GOT3 (cell line): ENCODE measurements around the gene HSDL1.
"Not testable (repeated sequence)": the region's sequence is repeated elsewhere in the genome, so short reads cannot be mapped to it uniquely, and the experiment has no call there.

Experiments
- DNase-seq: peaks from one replicate; lab custom pipeline; 2025; ENCODE audit warnings: mixed read lengths; lab: John Stamatoyannopoulos, UW

The HSDL1 gene

GRCh38 chr16:84138824-84139627, 6.0 kb downstream of the HSDL1 start:
- DNase-seq = no peak

DNA sequence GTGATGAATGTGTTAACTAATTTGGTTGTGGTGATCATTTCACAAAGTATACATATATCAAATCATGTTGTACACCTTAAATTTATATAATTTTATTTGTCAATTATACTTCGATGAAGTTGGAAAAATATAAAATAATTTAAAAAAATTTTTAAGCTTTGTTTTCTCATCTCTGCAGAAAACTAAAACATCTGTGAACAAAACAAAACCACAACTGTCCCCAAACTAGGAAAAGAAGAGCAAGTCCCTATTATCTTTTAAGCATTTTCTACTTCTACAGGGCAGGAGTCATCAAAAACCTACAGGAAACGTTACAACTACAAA, 6.5 kb downstream of the HSDL1 start:
- DNase-seq = no peak

DNA sequence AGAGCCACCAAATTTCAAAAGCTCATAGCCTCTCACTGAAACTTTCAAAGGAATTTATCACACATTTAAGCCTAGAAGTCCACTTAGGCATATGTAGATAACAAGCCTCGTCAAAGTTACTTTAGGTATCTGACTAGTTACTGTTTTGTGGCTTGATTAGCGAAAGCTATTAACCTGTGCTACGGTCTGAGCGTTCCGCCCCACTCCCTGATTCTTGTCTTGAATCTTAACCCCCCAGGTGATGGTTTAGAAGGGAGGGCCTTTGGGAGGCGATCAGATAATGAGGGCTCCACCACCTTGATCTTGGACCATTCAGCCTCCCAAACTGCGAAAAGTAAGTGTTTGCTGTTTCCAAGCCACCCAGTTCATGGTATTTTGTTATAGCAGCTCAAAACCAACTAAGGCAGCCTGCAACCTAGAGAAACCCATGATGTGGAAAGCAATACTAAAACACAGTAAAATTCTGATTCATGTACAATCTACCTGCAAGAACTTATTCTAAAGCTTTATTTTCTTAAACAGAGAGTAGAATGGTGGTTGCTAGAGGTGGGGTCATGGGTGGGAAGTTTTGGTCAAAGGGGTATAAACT, 7.1 kb downstream of the HSDL1 start:
- no peak for DNase-seq

DNA sequence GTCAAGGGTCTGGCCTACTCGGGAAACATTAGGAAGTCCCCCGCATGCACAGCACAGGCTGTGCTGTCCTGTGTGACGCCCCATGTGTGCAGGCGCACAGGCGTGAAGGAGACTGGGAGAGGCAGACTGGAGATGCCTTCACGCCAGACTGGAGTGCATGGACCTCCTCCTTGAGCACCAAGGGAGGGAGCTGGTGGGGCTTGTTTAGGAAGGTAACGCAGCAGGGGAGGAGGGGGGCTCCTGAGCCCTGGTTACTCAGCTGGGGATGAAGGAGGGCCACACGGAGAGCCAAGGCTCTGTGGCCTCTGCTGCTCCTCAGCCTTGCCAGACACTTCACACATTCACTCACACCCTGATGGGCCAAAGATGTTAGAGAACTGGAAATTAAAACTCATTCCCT, 7.7 kb downstream of the HSDL1 start:
- DNase-seq = no peak

DNA sequence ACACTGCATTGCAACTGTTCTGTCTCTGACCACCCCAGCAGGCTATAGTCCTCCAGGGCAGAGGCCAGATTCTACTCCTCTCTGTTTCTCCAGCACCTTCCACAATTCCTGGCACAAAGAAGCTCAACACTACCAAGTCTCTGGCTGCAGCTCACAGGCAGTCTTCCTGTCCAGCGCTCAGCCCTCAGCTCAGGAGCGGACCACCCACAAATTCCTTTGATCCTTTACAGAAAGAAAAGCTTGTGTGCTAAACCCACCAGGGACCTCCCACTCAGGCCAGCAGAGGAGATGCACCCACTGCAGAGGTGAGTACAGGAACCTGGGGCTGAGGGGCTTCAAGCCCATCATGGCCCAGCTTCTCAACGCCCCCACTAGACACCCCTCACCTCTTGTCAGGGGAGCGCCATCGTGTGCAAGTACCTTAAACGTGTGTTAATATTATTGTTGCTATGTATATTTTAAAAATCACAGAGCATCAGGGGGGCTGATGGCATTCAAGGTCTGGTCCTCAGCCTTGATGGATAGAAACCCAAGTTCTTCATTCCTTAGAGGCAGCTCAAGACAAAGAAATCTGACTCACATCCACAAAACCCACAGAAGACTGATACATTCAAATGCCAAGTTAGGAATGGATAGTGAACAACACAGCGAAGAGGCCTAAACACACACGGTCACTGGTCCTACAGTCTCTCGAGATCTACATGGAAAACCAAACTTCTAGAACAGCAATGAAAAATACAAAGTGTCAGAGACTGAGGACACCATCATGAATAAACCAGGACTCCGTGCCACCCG, 8.4 kb downstream of the HSDL1 start:
- DNase-seq = no peak

- no peak for DNase-seq
These were observed 12.3 kb downstream of the HSDL1 start for GRCh38 chr16:84132527-84133285.

DNA sequence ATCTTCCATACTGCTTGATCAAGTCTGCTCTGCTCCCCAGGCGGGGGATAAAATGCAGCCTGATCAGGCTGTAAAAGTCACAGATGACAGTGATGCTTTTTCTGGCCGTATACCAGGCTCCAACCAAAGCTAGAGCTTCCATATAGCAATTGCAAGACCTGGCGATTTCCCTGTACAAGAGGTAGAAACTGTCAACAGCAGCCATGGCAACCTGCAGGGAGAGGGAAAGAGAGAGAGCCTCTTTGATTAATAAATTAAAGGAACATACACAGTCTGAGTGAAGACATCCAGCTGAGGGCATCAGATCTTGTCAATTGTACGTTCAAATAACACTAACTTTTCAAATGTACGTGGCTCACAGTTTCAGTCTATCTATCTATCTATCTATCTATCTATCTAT, 13.9 kb downstream of the HSDL1 start:
- DNase-seq = no peak

GRCh38 chr16:84124257-84125073, 20.5 kb downstream of the HSDL1 start:
- DNase-seq = no peak

- no peak for DNase-seq
These were observed 24.0 kb downstream of the HSDL1 start for GRCh38 chr16:84121007-84121406.

DNA sequence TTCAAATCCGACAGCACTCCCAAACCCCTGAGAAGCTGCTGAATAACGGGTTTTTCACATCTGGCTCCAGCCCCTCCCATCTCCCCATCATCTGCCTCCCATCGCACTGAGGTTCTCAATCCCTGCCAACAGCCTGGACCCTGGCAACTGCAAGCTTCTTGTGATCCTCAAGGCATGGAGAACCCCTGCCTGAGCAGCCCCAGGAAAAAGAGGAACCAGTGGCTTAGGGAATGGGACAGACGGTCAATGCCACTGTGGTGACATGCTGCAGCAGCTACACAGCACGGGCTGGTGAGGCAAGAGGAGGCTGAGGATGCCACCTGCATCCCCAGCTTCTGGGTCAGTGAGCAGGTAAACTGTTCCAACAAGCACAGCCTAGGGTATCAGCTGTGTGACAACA, 25.0 kb downstream of the HSDL1 start:
- DNase-seq = no peak

DNA sequence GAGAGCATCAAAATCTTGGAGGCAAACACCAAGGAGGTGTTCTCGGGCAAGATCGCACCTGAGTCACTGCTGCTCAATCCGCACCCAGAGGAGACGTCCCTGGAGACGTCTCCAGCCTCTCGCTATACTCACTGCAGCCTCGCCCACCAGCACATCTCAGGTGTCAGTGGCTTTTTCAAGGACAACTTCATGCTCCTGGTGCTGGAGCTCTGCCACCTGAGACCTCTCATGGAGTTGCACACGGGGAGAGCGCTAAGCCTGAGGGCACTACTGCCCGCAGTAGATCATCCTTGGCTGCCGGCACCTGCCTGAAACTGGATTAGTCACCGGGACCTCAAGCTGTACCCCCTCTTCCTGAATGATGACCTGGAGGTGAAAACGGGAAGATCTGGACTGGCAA, 25.6 kb downstream of the HSDL1 start:
- DNase-seq = no peak

DNA sequence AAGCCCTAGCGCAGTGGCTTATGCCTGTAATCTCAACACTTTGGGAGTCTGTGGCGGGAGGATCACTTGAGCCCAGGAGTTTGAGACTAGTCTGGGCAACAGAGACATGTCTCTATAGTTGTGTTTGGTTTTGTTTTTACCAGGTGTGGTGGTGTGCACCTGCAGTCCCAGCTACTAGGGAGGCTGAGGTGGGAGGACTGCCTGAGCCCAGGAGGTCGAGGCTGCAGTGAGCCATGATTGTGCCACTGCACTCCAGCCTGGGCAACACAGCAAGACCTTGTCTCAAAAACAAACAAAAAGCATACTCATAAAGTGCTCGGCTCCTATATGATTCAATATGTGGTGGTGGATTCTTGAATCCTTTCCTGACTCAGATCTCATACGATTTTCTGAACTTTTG, 26.7 kb downstream of the HSDL1 start:
- not testable (repeated sequence) for DNase-seq

GRCh38 chr16:84117494-84117843, 27.5 kb downstream of the HSDL1 start:
- DNase-seq = no peak

- peak; percentile 93 for DNase-seq
These were observed 28.1 kb downstream of the HSDL1 start, which contains the start of gene MBTPS1 for GRCh38 chr16:84116720-84117493. Gene MBTPS1 (minus strand): TSS chr16:84116942. CDS start chr16:84101783, 15,159 bp downstream.

- DNase-seq = no peak
These were observed 28.9 kb downstream of the HSDL1 start for GRCh38 chr16:84115919-84116719.

DNA sequence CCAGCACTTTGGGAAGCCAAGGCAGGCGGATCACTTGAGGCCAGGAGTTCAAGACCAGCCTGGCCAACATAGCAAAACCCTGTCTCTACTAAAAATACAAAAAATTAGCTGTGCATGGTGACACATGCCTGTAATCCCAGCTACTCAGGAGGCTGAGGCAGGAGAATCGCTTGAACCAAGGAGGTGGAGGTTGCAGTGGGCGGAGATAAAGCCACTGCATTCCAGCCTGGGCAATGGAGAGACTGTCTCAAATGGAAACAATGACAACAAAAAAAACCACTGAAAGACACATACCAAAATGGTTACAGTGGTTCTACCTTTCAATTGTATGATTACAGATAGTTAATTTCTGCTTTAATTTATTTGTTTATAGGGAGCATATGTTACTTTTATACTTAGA, 33.0 kb downstream of the HSDL1 start:
- not testable (repeated sequence) for DNase-seq

- no peak for DNase-seq
These were observed 33.5 kb downstream of the HSDL1 start for GRCh38 chr16:84111525-84111924.

- DNase-seq = no peak
These were observed 34.5 kb downstream of the HSDL1 start for GRCh38 chr16:84110527-84110926.

DNA sequence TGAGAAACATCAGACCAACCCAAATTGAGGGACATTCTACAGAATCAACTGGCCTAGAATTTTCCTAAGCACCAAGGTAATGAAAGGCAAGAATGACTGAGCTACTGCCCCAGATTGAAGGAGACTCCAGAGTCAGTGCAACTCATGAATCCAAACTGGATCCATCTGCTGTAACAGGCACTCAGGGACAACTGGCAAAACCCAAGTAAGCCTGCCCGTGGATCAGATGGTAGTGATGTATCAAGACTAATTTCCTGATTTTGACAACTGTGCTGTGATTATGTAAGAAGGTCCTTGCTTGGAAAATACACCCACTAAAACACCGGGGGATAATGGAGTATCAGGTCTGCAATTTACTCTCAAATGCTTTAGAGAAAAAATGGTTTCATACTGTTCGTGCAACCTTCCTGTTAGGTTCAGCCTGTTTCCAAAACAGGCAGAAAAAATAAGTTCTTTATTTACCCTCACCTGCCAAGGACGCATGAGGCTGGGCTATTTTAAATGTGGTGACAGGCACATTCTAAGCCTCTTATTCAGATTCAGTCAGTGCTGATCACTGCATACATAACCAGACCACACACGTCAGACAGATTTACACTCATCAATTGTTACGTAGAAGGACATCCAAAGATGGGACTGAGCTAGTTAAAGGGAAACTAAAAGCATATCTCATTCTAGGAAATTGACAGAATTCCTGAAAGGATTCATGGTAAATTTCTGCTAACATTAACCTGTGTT, 35.2 kb downstream of the HSDL1 start:
- no peak for DNase-seq
